ENCODE results near the gene SH2D6. TPM values are rescaled to one million over a fixed set of nuclear protein-coding genes. Genes with fewer than 3 reads are reported as not detected.

SH2D6 gene
- total and polyA plus RNA-seq, 2 of the 8 experiments (the other 6 are each of a cell fraction or from before 2014, with no cell fraction given), result 0.42 TPM; not detected in 1

GRCh38 chr2:85468096-85468703, 49.7 kb downstream of the SH2D6 start:
- Histone ChIP-seq H4K91ac (replicated peaks; ENCODE audit: insufficient read length, low read length) (peak overlapping the region; percentile 29), H3K36me3 (ENCODE audit: control insufficient read depth in 2 of 4, insufficient read depth in 4 of 4, low read length in 3 of 4) (no peaks in the 10 kb centered on the region), H2AK5ac (ENCODE audit: low read depth, low read length) (no peak overlapping the region; the same call in 1 of the 2 replicates), H3K79me1 (ENCODE audit: low read depth, low read length) (no peaks in the 10 kb centered on the region), H3K14ac (ENCODE audit: insufficient read length) (no peak overlapping the region), H2AFZ (ENCODE audit: low read length) (peak overlapping the region; percentile 84; the same call in 1 of the 2 replicates), H3K4me2 (ENCODE audit: insufficient read depth in 1 of 2, low read depth in 2 of 2, low read length in 2 of 2) (no peak overlapping the region), H3K9ac (replicated peaks in 1 of 4; ENCODE audit: extremely low read depth in 1 of 4, low read depth in 3 of 4, low read length in 3 of 4) (no peak overlapping the region), H3K27ac (ENCODE audit: low read depth, low read length) (no peak overlapping the region), H3K4me1 (replicated peaks in 1 of 4; ENCODE audit: control insufficient read depth in 3 of 4, insufficient read depth in 4 of 4, low read length in 3 of 4) (peaks cover 0 to 8% (median 5%) of the 10 kb centered on the region in 4 experiments; a peak in 5 of 7 replicates), H3K79me2 (ENCODE audit: control insufficient read depth in 1 of 2, insufficient read depth in 2 of 2, low read length in 2 of 2) (no peaks in the 10 kb centered on the region), H2BK12ac (ENCODE audit: low read depth, low read length) (no peak overlapping the region), H2BK15ac (ENCODE audit: low read length) (peak overlapping the region; percentile 93), H3K23me2 (ENCODE audit: low read depth, low read length) (no peaks in the 10 kb centered on the region), H3K23ac (ENCODE audit: insufficient read length) (no peak overlapping the region), H3K4me3 (ENCODE audit: extremely low read depth in 1 of 4, insufficient read depth in 2 of 4, low read depth in 3 of 4, low read length in 4 of 4) (no peak overlapping the region), H3K18ac (ENCODE audit: extremely low read depth, low read length) (peak overlapping the region; percentile 40; the same call in 1 of the 2 replicates), H4K8ac (ENCODE audit: extremely low read depth, insufficient read depth, low read length) (no peak overlapping the region), H3K27me3 (replicated peaks in 1 of 4; ENCODE audit: control insufficient read depth in 3 of 4, extremely low read depth in 1 of 4, insufficient read depth in 3 of 4, low read length in 3 of 4) (no peaks in the 10 kb centered on the region; a peak in 1 of 7 replicates), H4K20me1 (replicated peaks in 1 of 2; ENCODE audit: control insufficient read depth in 1 of 2, insufficient read depth in 2 of 2, low read length in 2 of 2) (no peaks in the 10 kb centered on the region), H2BK120ac (replicated peaks; ENCODE audit: low read depth, low read length) (no peak overlapping the region), H4K5ac (ENCODE audit: insufficient read length, low read depth, low read length) (no peak overlapping the region), H3K9me3 (ENCODE audit: insufficient read depth in 2 of 2, low read depth in 1 of 2, low read length in 1 of 2) (no peaks in the 10 kb centered on the region), H3K4ac (replicated peaks; ENCODE audit: insufficient read length, low read depth, low read length) (no peak overlapping the region), H2BK20ac (ENCODE audit: low read length) (peak overlapping the region; percentile 75), H2BK5ac (ENCODE audit: low read depth, low read length) (no peak overlapping the region; the same call in 1 of the 2 replicates), H3K56ac (replicated peaks; ENCODE audit: insufficient read length, low read depth, low read length) (no peak overlapping the region)
- ChIA-PET CTCF (ENCODE audit: partially characterized antibody) (interaction anchor here (1.0 to 2.8 kb wide), 5 partner anchors 8 to 82 kb away, joined by 3 to 18 read pairs (median 4); no protein-coding TSS in a partner anchor), POLR2A (ENCODE audit: partially characterized antibody) (interaction anchor here (0.6 to 6.9 kb wide), 11 partner anchors 9 to 233 kb away, joined by 3 to 51 read pairs (median 4); partner anchors contain the start of genes MAT2A, RNF181 and SH2D6)
- no peak for FAIRE-seq
- TF ChIP-seq TAF1 (IDR thresholded peaks at IDR 0.05; ENCODE audit: low read depth, low read length), result no peak
- TF ChIP-seq CBX5 (IDR thresholded peaks at IDR 0.05; ENCODE audit: low read depth, low read length), result no peak
- TF ChIP-seq SP4 (IDR thresholded peaks at IDR 0.05; ENCODE audit: low read length), result no peak
- no peak for TF ChIP-seq SRF (IDR thresholded peaks at IDR 0.05; ENCODE audit: low read depth, low read length)
- TF ChIP-seq CTCF (IDR thresholded peaks at IDR 0.05; ENCODE audit: control extremely low read depth in 1 of 3, insufficient read depth in 1 of 3, low read depth in 1 of 3, low read length in 3 of 3), result no peak
- no peak for TF ChIP-seq TEAD4 (IDR thresholded peaks at IDR 0.05; ENCODE audit: low read depth, low read length)
- DNase-seq (ENCODE audit: low read depth in 1 of 2, low spot score in 2 of 2), result no peak
- WGBS, 2 experiments (ENCODE audit: extremely low coverage in 1 of 2, insufficient coverage in 1 of 2, insufficient read length in 1 of 2, insufficient replicate concordance in 2 of 2, low coverage in 1 of 2, low lambda C conversion rate in 2 of 2, missing lambda C conversion rate in 1 of 2), result 89% methylated on average over 8 of the region's 8 CpGs; no CpG with 5 or more reads in 1 of the 2 experiments

Data from H1 (cell line).